K562 (cell line): Measurements from ENCODE around the gene CTXN1. TPM values are rescaled to one million over a fixed set of nuclear protein-coding genes. Genes with fewer than 3 reads are reported as not detected.

Experiments
- BRD9 ChIP-seq: fragments of 450-650 bp; IDR thresholded peaks from 2 replicates; pipeline ENCODE4 v1.6.1; 2018; ENCODE audit warnings: low read depth; ENCODE audit not compliant: partially characterized antibody
- CBX1 ChIP-seq: sonication (generic); IDR thresholded peaks from 2 replicates; pipeline ENCODE4 v1.6.1; 2016; ENCODE audit warnings: antibody characterized with exemption, low read depth, mild to moderate bottlenecking
- ETV5 ChIP-seq: sonication (generic); formaldehyde crosslinking; IDR thresholded peaks from 2 replicates; pipeline ENCODE4 v1.4.0; 2020; ENCODE audit warnings: low read depth, mild to moderate bottlenecking, missing genetic modification reagents
- GABPB1 ChIP-seq: sonication (generic); formaldehyde crosslinking; IDR thresholded peaks from 2 replicates; pipeline ENCODE4 v1.8.0; 2022; ENCODE audit warnings: mild to moderate bottlenecking, missing genetic modification reagents
- GTF2F1 ChIP-seq: IDR thresholded peaks from 2 replicates; pipeline ENCODE4 v1.6.1; 2011; ENCODE audit warnings: low read depth, low read length, improper control_type of control experiment
- KAT8 ChIP-seq: fragments of 450-650 bp; IDR thresholded peaks from 2 replicates; pipeline ENCODE4 v1.6.1; 2016; ENCODE audit warnings: low read depth, mild to moderate bottlenecking
- KLF13 ChIP-seq: fragments of 450-650 bp; IDR thresholded peaks from 2 replicates; pipeline ENCODE4 v1.6.1; 2016; ENCODE audit warnings: missing genetic modification characterization, low read depth, mild to moderate bottlenecking, missing compliant biosample characterization, moderate library complexity, borderline replicate concordance
- MEF2D ChIP-seq: conservative IDR thresholded peaks from 2 replicates; pipeline ENCODE4 v1.6.1; 2016; ENCODE audit warnings: low read depth, missing genetic modification characterization, missing compliant biosample characterization
- PHTF2 ChIP-seq: fragments of 250-450 bp; sonication (Bioruptor Pico); IDR thresholded peaks from 2 replicates; pipeline ENCODE4 v1.5.0; 2021; ENCODE audit warnings: mild to moderate bottlenecking
- RFX5 ChIP-seq: IDR thresholded peaks from 2 replicates; pipeline ENCODE4 v1.6.1; 2011; ENCODE audit warnings: low read depth, mild to moderate bottlenecking, improper control_type of control experiment, low read length
- TBP ChIP-seq: optimal IDR thresholded peaks from 2 replicates; pipeline ENCODE3; 2011; ENCODE audit warnings: low read depth, low read length, improper control_type of control experiment
- XRCC3 ChIP-seq: fragments of 450-650 bp; IDR thresholded peaks from 2 replicates; pipeline ENCODE4 v1.6.1; 2017; ENCODE audit warnings: mild to moderate bottlenecking, moderate library complexity
- ZNF77 ChIP-seq: fragments of 250-450 bp; sonication (Bioruptor Pico); IDR thresholded peaks from 2 replicates; pipeline ENCODE4 v1.5.0; 2020
- ZNF79 ChIP-seq: fragments of 250-450 bp; sonication (Bioruptor Pico); IDR thresholded peaks from 2 replicates; pipeline ENCODE4 v1.4.0; 2020; ENCODE audit warnings: low read depth, mild to moderate bottlenecking, moderate library complexity
- polyA plus RNA-seq, 8 experiments: library from polyadenylated mRNA; depleted of rRNA in 4 of 8; stranded (reverse) in 5 of 8; unstranded in 3 of 8; fragments of >200 nt; fragmentation: Nextera tagmentation in 2 of 8; fragmentation: Illumina TruSeq in 1 of 8; extraction: Ambion mirVana in 2 of 8; extraction: Trizol in 1 of 8; gene quantifications; 2 replicates each; pipeline versions ENCODE4 v1.2.1 to v1.2.3, GENCODE V29; 2011 to 2014; ENCODE audit warnings: inconsistent platforms in 1 of 8, missing spikeins in 1 of 8
- total RNA-seq, 7 experiments: library from RNA; depleted of rRNA in 6 of 7; stranded (reverse); fragments of >200 nt in 6 of 7; fragmentation: Illumina TruSeq in 2 of 7; extraction: Trizol in 2 of 7; gene quantifications; 2 replicates each; pipeline versions ENCODE4 v1.2.1 to v1.2.3, GENCODE V29; 2011 to 2021; ENCODE audit warnings: low replicate concordance in 1 of 7
- TF ChIP-seq, protein P1 (sequence below): fragments of 250-450 bp; sonication (Bioruptor Pico); IDR thresholded peaks from 2 replicates; pipeline ENCODE4 v1.8.0; 2021; ENCODE audit warnings: mild to moderate bottlenecking, moderate library complexity
- TF ChIP-seq, protein P2 (sequence below), 2 experiments: fragments of 150-350 bp in 1 of 2; IDR thresholded peaks; 2 replicates each; pipeline ENCODE4 v1.6.1; 2012 to 2016; ENCODE audit warnings: low read depth in 2 of 2, low read length in 2 of 2, mild to moderate bottlenecking in 1 of 2, moderate library complexity in 1 of 2
- TF ChIP-seq, protein P3 (sequence below): fragments of 450-650 bp; conservative IDR thresholded peaks from 2 replicates; pipeline ENCODE4 v1.6.1; 2016; ENCODE audit warnings: missing genetic modification characterization, low read depth, mild to moderate bottlenecking, missing compliant biosample characterization, moderate library complexity
- TF ChIP-seq, protein P4 (sequence below): fragments of 450-650 bp; IDR thresholded peaks from 2 replicates; pipeline ENCODE4 v1.6.1; 2016; ENCODE audit warnings: antibody characterized with exemption
- TF ChIP-seq, protein P5 (sequence below): fragments of 250-450 bp; sonication (Bioruptor Pico); IDR thresholded peaks from 2 replicates; pipeline ENCODE4 v1.5.0; 2020; ENCODE audit warnings: mild to moderate bottlenecking, borderline replicate concordance

Gene CTXN1
- total and polyA plus RNA-seq, 9 of the 15 experiments (the other 6 are each of a cell fraction or from before 2014, with no cell fraction given) = 0.15 to 37.4 (median 1.8) TPM; not detected in 2

DNA sequence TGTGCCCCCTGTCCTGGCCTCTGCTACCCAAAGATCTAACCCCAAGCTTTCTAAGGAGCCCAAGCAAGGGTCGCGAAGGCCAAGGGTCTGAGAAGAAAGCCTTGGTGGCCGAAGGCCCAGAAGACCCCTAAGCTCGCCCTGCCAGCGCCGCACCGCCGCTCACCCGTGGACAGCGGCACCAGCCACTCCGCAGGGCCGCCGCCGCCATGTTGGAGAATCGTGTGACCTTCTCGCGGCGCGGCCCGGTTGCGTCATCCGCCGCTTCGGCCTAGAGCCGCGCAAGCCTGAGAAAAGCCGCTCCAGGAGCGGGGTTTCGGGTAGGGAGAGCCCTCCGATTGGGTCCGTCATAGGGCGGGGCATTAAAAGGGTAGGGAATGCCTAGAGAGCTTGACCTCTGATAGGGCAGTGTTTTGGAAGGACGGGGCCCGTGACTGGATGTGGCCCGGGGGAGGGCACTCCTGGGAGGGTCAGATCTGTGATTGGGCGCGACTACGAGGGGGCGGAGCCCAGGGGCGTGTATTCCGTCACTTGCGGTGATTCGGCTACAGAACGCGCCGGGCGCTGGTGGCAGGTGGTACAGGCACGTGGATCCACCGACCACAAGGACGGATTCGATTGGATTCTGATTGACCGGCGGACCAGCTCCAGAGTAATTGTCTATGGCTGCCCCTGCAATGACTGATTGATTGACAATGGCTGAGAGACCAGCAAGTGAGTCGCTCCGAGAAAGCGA lies 17.7 kb upstream of the CTXN1 start, which contains the start of gene TIMM44 (continued):
- TF ChIP-seq, protein P1, sequence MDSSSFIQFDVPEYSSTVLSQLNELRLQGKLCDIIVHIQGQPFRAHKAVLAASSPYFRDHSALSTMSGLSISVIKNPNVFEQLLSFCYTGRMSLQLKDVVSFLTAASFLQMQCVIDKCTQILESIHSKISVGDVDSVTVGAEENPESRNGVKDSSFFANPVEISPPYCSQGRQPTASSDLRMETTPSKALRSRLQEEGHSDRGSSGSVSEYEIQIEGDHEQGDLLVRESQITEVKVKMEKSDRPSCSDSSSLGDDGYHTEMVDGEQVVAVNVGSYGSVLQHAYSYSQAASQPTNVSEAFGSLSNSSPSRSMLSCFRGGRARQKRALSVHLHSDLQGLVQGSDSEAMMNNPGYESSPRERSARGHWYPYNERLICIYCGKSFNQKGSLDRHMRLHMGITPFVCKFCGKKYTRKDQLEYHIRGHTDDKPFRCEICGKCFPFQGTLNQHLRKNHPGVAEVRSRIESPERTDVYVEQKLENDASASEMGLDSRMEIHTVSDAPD = no peak
- no peak for TF ChIP-seq XRCC3
- TF ChIP-seq ZNF77 (CRISPR knock-in tag) = no peak
- TF ChIP-seq, protein P2, sequence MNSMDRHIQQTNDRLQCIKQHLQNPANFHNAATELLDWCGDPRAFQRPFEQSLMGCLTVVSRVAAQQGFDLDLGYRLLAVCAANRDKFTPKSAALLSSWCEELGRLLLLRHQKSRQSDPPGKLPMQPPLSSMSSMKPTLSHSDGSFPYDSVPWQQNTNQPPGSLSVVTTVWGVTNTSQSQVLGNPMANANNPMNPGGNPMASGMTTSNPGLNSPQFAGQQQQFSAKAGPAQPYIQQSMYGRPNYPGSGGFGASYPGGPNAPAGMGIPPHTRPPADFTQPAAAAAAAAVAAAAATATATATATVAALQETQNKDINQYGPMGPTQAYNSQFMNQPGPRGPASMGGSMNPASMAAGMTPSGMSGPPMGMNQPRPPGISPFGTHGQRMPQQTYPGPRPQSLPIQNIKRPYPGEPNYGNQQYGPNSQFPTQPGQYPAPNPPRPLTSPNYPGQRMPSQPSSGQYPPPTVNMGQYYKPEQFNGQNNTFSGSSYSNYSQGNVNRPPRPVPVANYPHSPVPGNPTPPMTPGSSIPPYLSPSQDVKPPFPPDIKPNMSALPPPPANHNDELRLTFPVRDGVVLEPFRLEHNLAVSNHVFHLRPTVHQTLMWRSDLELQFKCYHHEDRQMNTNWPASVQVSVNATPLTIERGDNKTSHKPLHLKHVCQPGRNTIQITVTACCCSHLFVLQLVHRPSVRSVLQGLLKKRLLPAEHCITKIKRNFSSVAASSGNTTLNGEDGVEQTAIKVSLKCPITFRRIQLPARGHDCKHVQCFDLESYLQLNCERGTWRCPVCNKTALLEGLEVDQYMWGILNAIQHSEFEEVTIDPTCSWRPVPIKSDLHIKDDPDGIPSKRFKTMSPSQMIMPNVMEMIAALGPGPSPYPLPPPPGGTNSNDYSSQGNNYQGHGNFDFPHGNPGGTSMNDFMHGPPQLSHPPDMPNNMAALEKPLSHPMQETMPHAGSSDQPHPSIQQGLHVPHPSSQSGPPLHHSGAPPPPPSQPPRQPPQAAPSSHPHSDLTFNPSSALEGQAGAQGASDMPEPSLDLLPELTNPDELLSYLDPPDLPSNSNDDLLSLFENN (IDR thresholded peaks at IDR 0.05; ENCODE audit: low read depth in 2 of 2, low read length in 2 of 2) = no peak
- TF ChIP-seq KLF13 = peak; percentile 70
- TF ChIP-seq ZNF79 (CRISPR knock-in tag) = no peak
- no peak for TF ChIP-seq RFX5
- TF ChIP-seq, protein P3, sequence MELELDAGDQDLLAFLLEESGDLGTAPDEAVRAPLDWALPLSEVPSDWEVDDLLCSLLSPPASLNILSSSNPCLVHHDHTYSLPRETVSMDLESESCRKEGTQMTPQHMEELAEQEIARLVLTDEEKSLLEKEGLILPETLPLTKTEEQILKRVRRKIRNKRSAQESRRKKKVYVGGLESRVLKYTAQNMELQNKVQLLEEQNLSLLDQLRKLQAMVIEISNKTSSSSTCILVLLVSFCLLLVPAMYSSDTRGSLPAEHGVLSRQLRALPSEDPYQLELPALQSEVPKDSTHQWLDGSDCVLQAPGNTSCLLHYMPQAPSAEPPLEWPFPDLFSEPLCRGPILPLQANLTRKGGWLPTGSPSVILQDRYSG (tag) = no peak
- TF ChIP-seq CBX1 = peak; percentile 84
- no peak for TF ChIP-seq ETV5 (CRISPR knock-in tag)
- peak; percentile 64 for TF ChIP-seq GABPB1
- TF ChIP-seq BRD9 = no peak
- no peak for TF ChIP-seq KAT8
- TF ChIP-seq TBP = peak; percentile 93
- no peak for TF ChIP-seq GTF2F1
- TF ChIP-seq PHTF2 (CRISPR knock-in tag) = no peak
- TF ChIP-seq MEF2D = no peak
- TF ChIP-seq, protein P4, sequence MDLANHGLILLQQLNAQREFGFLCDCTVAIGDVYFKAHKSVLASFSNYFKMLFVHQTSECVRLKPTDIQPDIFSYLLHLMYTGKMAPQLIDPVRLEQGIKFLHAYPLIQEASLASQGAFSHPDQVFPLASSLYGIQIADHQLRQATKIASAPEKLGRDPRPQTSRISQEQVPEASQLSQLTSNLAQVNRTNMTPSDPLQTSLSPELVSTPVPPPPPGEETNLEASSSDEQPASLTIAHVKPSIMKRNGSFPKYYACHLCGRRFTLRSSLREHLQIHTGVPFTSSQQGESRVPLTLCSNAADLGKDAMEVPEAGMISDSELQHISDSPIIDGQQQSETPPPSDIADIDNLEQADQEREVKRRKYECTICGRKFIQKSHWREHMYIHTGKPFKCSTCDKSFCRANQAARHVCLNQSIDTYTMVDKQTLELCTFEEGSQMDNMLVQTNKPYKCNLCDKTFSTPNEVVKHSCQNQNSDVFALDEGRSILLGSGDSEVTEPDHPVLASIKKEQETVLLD = no peak
- TF ChIP-seq, protein P5, sequence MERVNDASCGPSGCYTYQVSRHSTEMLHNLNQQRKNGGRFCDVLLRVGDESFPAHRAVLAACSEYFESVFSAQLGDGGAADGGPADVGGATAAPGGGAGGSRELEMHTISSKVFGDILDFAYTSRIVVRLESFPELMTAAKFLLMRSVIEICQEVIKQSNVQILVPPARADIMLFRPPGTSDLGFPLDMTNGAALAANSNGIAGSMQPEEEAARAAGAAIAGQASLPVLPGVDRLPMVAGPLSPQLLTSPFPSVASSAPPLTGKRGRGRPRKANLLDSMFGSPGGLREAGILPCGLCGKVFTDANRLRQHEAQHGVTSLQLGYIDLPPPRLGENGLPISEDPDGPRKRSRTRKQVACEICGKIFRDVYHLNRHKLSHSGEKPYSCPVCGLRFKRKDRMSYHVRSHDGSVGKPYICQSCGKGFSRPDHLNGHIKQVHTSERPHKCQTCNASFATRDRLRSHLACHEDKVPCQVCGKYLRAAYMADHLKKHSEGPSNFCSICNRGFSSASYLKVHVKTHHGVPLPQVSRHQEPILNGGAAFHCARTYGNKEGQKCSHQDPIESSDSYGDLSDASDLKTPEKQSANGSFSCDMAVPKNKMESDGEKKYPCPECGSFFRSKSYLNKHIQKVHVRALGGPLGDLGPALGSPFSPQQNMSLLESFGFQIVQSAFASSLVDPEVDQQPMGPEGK (CRISPR knock-in tag) = no peak
